HL-60/S4 treated with phorbol 12-myristate 13-acetate at 8.2 ng/mL for 4 days and 3 days (cell line): Measurements from ENCODE around the gene HHIP.

Experiments
- in situ Hi-C: fragments of 300-500 bp; cut with MboI; formaldehyde crosslinking; loops from 2 replicates; pipeline ENCODE4 v1.15.0; 2022; ENCODE audit warnings: low sequenced_read_pairs

HHIP gene, protein sequence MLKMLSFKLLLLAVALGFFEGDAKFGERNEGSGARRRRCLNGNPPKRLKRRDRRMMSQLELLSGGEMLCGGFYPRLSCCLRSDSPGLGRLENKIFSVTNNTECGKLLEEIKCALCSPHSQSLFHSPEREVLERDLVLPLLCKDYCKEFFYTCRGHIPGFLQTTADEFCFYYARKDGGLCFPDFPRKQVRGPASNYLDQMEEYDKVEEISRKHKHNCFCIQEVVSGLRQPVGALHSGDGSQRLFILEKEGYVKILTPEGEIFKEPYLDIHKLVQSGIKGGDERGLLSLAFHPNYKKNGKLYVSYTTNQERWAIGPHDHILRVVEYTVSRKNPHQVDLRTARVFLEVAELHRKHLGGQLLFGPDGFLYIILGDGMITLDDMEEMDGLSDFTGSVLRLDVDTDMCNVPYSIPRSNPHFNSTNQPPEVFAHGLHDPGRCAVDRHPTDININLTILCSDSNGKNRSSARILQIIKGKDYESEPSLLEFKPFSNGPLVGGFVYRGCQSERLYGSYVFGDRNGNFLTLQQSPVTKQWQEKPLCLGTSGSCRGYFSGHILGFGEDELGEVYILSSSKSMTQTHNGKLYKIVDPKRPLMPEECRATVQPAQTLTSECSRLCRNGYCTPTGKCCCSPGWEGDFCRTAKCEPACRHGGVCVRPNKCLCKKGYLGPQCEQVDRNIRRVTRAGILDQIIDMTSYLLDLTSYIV

GRCh38 chr4:144645631-144646522, at the start of gene HHIP:
HHIP (plus strand) TSS chr4:144646156; CDS start chr4:144646676, 520 bp downstream.
- in situ Hi-C loops = no loop called here

DNA sequence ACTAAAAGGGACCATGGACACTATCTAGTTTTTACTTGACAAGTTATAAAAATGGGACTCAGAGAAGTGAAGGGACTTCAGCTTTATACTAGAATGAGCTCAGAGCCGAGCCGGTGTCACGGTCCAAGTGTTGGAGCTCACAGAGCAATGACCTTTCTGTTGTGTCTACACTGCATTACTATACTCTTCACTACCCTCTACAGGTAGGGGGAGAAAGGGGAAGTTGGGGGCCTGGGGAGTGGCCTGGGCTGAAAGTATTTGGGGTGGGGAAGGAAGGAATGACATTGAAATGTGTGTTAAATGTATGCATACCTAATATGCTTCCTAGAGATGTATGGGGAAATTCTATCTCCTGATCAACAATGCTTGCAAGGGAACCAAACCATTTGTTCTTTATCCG, 48.8 kb upstream of the HHIP start:
- in situ Hi-C loops = no loop called here

DNA sequence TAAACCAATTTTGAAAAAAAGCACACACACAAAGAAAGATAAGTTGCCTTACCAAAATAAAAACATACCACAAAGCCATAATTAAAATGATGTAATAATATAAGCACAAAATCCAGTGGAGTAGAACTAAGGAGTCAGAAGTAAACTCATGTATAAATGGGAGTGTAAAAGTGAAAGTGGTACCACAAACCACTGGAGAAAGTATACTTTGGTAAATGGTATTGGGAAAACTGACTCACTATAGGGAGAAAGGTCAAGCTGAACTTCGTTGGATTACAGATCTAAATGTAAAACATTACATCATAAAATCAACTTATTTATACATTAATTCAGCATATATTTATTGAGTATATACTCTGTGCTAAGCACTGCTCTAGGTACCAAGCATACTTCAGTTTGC, 46.3 kb upstream of the HHIP start:
- in situ Hi-C loops = no loop called here

DNA sequence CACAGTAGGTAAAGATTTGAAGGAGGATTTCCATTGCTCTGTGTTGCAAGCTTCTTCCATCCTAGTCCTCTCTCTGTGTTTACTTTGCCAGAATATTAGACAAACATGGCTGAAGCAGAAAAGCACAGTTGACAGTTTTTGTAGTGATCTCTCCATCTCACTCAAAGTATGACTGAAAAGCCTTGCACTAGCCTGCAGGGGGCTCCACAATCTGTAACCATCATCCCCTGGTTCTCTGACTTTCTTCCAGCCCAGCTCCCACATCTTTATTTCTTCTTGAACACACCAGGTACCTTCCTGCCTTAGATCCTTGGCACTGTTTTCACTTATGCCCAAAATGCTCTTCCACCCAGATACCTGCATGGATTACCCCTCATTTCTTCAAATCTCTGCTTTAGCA, 34.1 kb upstream of the HHIP start:
- in situ Hi-C loops = no loop called here

- in situ Hi-C loops = no loop called here
Measured at GRCh38 chr4:144614850-144615585, 30.9 kb upstream of the HHIP start.

- in situ Hi-C loops = no loop called here
Measured at GRCh38 chr4:144621681-144622080, 24.3 kb upstream of the HHIP start.

GRCh38 chr4:144627663-144628076, 18.3 kb upstream of the HHIP start:
- in situ Hi-C loops = no loop called here

GRCh38 chr4:144633215-144633614, 12.7 kb upstream of the HHIP start:
- in situ Hi-C loops = no loop called here

GRCh38 chr4:144634978-144635747, 10.8 kb upstream of the HHIP start:
- in situ Hi-C loops = no loop called here

GRCh38 chr4:144644368-144645101, 1.4 kb upstream of the HHIP start:
- in situ Hi-C loops = no loop called here

DNA sequence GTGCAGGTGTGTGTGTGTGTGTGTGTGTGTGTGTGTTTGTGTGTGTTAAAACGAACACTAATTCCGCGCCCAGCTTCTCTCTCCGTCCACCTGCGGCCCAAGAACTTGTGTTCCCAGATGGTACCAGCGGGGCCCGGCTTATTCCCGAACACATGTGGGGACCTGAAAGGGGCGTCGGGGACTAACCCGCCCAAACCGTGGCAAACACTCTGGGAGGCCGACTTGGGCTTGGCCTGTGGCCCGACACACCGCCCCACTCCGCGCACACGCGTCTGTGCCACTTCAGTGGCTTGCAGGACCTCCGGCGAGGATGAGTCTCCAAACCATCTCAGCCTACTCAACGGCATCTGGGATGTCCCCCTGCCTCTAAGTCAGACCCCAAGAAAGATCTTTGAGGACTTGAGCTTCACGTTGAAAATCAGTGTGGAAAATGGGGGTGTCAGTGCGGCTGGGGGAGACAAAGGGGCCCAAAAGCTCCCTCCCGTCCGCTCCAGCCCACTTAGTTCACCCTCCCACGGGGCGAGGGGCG, 790 bp upstream of the HHIP start:
- in situ Hi-C loops = no loop called here

GRCh38 chr4:144646523-144647094, 653 bp downstream of the HHIP start:
- in situ Hi-C loops = no loop called here

GRCh38 chr4:144647095-144647561, 1.2 kb downstream of the HHIP start:
- in situ Hi-C loops = no loop called here

- in situ Hi-C loops = no loop called here
Measured at GRCh38 chr4:144647590-144647989, 1.6 kb downstream of the HHIP start.

- in situ Hi-C loops = no loop called here
Measured at GRCh38 chr4:144648042-144648441, 2.1 kb downstream of the HHIP start.

GRCh38 chr4:144649646-144650045, 3.7 kb downstream of the HHIP start:
- in situ Hi-C loops = no loop called here

- in situ Hi-C loops = no loop called here
Measured at GRCh38 chr4:144650311-144651005, 4.5 kb downstream of the HHIP start.
